Epithelial cell of proximal tubule (primary cell): Measurements from ENCODE around the gene CIROP. TPM values are rescaled to one million over a fixed set of nuclear protein-coding genes. Genes with fewer than 3 reads are reported as not detected.

ENCODE experiments used
- DNase-seq: peaks from one replicate; pipeline ENCODE4 v3.0.0-alpha.2; 2011; ENCODE audit warnings: low read depth
- H3K4me3 ChIP-seq: 2 replicates; pipeline ENCODE4 v1.5.1; 2011; ENCODE audit warnings: low read depth, mild to moderate bottlenecking, low read length
- total RNA-seq: library from RNA; depleted of rRNA; stranded (reverse); fragments of >200 nt; gene quantifications from 2 replicates; pipeline ENCODE4 v1.2.3, GENCODE V29; 2015
- TF ChIP-seq, protein P1 (sequence below): conservative IDR thresholded peaks from 2 replicates; pipeline ENCODE4 v1.5.1; 2012; ENCODE audit warnings: low read depth, mild to moderate bottlenecking, low read length

CIROP gene
- total RNA-seq, 1 donor from 2014 or later = not detected

DNA sequence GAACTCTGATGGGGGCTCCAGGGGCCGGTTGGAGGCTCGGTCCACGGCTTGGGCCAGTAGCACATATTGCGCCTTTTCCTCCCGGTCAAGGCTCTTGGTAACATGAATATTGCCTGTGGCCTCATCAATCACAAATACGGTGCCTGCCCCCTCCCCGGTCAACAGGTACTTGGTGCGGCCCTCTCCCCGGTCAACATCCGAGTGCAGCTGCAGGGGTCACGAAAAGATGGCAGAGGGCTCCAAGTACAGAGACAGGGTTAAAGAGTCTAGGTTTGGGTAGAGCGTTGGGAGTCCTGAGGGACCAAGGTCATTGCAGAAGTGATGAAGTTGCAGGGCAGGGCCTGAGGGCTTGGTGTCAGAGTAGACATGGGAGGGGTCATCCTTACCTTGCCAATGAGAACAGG, 49.6 kb downstream of the CIROP start:
- no peak overlapping the region for H3K4me3 ChIP-seq
- TF ChIP-seq, protein P1, sequence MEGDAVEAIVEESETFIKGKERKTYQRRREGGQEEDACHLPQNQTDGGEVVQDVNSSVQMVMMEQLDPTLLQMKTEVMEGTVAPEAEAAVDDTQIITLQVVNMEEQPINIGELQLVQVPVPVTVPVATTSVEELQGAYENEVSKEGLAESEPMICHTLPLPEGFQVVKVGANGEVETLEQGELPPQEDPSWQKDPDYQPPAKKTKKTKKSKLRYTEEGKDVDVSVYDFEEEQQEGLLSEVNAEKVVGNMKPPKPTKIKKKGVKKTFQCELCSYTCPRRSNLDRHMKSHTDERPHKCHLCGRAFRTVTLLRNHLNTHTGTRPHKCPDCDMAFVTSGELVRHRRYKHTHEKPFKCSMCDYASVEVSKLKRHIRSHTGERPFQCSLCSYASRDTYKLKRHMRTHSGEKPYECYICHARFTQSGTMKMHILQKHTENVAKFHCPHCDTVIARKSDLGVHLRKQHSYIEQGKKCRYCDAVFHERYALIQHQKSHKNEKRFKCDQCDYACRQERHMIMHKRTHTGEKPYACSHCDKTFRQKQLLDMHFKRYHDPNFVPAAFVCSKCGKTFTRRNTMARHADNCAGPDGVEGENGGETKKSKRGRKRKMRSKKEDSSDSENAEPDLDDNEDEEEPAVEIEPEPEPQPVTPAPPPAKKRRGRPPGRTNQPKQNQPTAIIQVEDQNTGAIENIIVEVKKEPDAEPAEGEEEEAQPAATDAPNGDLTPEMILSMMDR = no peak
- DNase-seq = no peak

DNA sequence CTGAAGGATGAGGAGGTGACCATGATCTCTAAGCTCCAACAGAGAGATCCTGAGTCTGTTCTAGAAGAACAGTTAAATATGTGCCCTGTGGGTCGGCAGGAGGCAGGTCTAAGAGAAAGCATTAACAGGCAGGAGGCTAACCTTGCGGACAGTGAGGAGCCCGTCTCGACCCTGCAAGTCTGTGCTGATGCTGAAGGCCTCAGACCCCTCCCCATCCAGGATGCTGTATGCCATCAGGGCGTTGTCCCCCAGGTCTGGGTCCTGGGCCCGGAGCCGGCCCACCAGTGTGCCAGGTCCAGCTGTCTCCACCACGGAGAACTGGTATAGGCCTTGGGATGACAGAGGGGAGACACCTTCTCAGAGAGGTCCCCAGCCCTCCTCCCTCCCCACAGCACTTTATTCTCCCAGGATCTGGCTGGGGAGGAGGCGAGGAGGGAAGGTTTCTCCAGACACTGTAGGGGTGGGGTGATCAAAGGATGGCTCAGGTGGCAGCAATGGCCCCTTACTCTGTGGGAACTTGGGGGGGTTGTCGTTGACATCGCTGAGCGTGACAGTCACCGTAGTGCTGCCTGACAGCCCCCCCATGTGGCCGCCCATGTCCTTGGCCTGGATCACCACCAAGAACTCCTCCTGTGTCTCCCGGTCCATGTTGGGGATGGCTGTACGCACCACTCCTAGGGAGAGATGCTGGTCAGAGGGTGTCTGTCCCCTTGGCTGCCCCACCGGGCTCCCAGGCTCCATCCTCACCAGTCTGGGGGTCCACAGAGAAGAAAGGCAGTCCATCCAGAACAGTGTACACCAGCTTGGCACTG, 50.6 kb downstream of the CIROP start:
- TF ChIP-seq, protein P1 = no peak
- H3K4me3 ChIP-seq = no peak overlapping the region
- DNase-seq = no peak

- no peak for DNase-seq
- H3K4me3 ChIP-seq = no peak overlapping the region
- TF ChIP-seq, protein P1 = no peak
Observed at GRCh38 chr14:23053426-23053825, 51.4 kb downstream of the CIROP start.

DNA sequence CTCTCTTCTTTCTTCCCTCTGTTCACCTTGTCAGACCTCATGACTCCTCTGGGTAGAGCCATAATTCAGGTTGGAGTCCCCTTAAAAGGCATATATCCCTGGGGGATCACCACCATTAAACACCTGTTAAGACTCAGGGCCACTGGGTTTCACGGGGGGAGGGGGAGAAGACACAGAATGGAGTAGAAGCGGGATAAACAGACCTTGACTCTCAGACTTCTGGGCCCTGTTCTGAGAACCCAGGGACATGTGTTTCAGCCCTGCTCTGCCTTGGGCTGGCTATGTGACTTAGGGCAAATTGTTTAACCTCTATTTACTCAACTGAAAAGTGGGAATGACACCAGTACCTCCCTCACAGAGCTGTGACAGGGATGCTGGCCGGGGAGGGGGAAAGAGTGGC, 52.1 kb downstream of the CIROP start:
- no peak overlapping the region for H3K4me3 ChIP-seq
- TF ChIP-seq, protein P1 = no peak
- DNase-seq = no peak

DNA sequence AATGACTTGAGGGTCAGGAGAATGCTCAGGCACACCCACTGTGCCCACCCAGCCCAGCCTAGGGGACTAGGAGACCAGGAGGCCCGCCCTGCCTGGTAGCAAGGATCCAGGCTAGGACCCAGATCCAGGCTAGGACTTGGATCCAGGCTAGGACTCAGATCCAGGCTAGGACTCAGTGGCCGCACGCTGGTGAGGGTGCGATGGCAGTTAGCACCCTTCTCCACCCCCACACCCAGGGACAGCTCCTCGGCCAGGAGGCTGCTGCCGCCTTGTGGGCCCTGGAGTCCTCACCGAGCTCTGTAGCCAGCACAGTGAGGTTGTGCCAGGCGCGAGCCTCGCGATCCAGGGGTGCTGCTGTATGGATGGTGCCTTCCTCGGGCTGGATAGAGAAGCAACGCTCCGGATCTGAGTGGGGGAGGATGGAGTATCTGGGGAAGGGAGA, 52.6 kb downstream of the CIROP start:
- no peak for DNase-seq
- TF ChIP-seq, protein P1 = peak; percentile 37
- H3K4me3 ChIP-seq = no peak overlapping the region

- DNase-seq = no peak
- TF ChIP-seq, protein P1 = no peak
- H3K4me3 ChIP-seq = no peak overlapping the region
Observed at GRCh38 chr14:23051141-23052057, 53.4 kb downstream of the CIROP start.

Other genes starting within 250 kb of the CIROP start
- gene LRP10, start 233.2 kb downstream of the CIROP start, total RNA-seq = 82.5 and 102 TPM in 2 replicates
- 0.17 and 0.80 TPM in 2 replicates for gene REM2, start 221.8 kb downstream of the CIROP start, total RNA-seq
- gene RBM23, start 185.8 kb downstream of the CIROP start, total RNA-seq = 76.4 and 90.6 TPM in 2 replicates
- 70.5 and 142 TPM in 2 replicates for gene PRMT5, start 175.6 kb downstream of the CIROP start, total RNA-seq
- 40.0 and 70.5 TPM in 2 replicates for gene HAUS4, start 147.9 kb downstream of the CIROP start, total RNA-seq
- gene AJUBA, start 122.4 kb downstream of the CIROP start, total RNA-seq = 63.2 and 105 TPM in 2 replicates
- gene C14orf93, start 94.8 kb downstream of the CIROP start, total RNA-seq = 6.0 and 9.4 TPM in 2 replicates
- gene PSMB5, start 70.1 kb downstream of the CIROP start, total RNA-seq = 388 and 413 TPM in 2 replicates
- not detected in 2 replicates for gene PSMB11, start 62.8 kb downstream of the CIROP start, total RNA-seq
- 11.1 and 17.7 TPM in 2 replicates for gene CDH24, start 47.5 kb downstream of the CIROP start, total RNA-seq
- 84.1 and 85.2 TPM in 2 replicates for gene ACIN1, start 9.9 kb downstream of the CIROP start, total RNA-seq
- 27.3 and 53.8 TPM in 2 replicates for gene C14orf119, start 9.5 kb downstream of the CIROP start, total RNA-seq
- gene CEBPE, start 14.3 kb upstream of the CIROP start, total RNA-seq = not detected in 2 replicates
- gene SLC7A8, start 78.7 kb upstream of the CIROP start, total RNA-seq = 1.4 and 3.3 TPM in 2 replicates
- gene RNF212B, start 132.9 kb upstream of the CIROP start, total RNA-seq = not detected in 2 replicates
- 10.4 and 11.6 TPM in 2 replicates for gene HOMEZ, start 181.1 kb upstream of the CIROP start, total RNA-seq
- gene PPP1R3E, start 197.9 kb upstream of the CIROP start, total RNA-seq = 1.5 and 1.6 TPM in 2 replicates
- gene BCL2L2, start 201.8 kb upstream of the CIROP start, total RNA-seq = 10.7 and 13.3 TPM in 2 replicates
- gene PABPN1, start 216.5 kb upstream of the CIROP start, total RNA-seq = 62.2 and 79.9 TPM in 2 replicates
- gene SLC22A17, start 247.9 kb upstream of the CIROP start, total RNA-seq = 4.3 and 7.3 TPM in 2 replicates